AG20443 (cell line): ENCODE measurements around the gene HNF4A.

ENCODE experiments used
- DNase-seq: peaks from one replicate; pipeline ENCODE4 v3.0.0; 2012; ENCODE audit warnings: low spot score, mixed read lengths

Gene HNF4A

GRCh38 chr20:44406572-44407137 is 51.2 kb downstream of the HNF4A start:
- no peak for DNase-seq

GRCh38 chr20:44407402-44408184 is 52.1 kb downstream of the HNF4A start:
- peak; percentile 59 for DNase-seq

- peak; percentile 77 for DNase-seq
Observed at GRCh38 chr20:44409132-44409600, 53.7 kb downstream of the HNF4A start.

DNA sequence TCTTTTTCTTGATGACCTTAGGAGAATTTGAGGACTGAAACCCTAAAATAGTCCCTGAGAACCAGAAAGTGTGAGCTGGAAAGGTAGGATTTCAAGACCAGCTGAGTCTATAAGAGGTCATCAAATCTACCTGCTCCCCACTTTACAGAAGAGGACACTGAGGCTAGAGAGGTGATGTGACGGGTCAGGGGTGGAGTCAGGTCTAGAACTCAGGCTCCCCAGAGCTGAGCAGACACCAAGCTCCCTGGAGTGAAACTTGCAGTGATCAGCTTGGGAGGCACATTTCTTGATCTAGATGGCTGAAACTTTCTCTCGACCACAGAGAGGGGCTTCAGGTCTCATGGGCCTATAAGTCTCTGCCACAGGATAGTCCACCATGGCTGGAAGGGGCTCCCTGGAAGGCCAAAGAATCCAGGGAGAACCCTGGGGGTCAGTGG is 55.1 kb downstream of the HNF4A start:
- no peak for DNase-seq

DNA sequence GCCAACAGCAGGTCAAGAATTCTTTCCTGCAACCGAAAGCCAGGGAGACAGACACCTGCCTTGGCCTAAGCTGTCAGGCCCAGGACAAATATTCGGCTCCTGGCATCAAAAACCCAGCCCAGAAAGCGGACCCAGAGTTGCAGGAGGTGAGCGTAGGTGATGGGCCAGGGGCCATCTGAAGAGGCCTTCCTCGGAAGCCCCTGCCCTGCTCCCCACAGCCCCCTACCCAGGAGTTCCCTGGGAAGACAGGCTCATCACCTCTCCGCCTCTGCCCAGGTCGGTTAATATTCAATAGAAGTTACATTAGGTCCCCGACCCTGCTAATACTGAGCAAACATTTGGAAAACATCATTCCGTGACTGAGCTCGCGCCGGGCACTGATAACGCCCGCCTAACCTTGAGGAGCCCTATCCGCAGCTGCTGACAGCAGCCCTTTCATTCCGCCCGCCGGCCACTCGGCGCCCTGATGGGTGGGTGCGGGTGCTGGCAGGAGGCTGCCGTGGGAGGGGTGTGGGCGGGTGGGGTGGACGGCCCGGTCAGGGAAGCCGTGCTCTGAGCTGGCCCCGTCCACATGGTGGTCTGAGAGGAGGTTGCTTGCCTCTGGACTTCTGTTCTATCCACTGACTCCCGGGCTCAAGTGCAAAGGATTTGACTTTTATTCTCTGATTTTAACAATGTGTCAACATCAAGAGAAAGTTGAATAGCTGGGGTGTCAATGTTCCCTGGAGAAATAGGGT is 55.7 kb downstream of the HNF4A start:
- DNase-seq = no peak

- DNase-seq = no peak
Observed at GRCh38 chr20:44411757-44412401, 56.4 kb downstream of the HNF4A start.

DNA sequence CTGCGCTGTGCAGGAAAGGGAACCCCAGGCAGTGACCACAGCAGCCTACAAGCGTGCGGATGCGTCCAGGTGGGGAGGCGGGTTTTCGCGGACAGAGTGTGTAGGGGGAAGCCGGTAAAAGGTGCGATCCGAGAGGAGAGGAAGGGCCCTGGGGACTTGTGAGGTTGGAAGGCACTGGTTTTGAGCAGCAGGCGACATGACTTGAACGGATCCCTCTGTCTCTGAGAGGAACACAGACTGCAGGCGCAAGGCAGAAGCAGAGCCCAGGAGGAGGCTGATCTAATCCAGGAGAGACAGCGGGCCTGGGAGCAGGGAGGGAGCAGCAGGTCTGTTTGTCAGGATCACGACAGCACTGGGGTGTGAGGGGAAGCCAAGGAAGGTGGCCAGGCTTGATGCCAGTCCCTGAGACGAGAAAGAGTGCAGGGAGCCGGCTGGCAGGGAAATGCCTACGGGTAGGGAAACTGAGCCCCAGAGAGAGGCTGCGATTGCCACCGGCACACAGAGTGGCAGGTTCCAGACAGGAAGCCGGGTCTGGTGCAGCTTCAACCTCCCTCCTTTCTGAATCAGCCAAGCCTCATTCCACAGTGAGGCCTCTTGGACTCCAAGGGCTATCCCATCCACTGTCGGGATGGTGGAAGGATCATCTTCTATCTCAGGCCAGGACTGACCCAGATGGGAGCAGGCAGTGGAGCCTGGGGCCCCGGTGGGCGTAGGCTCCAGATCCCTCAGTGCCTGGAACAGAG is 57.1 kb downstream of the HNF4A start:
- DNase-seq = peak; percentile 37

DNA sequence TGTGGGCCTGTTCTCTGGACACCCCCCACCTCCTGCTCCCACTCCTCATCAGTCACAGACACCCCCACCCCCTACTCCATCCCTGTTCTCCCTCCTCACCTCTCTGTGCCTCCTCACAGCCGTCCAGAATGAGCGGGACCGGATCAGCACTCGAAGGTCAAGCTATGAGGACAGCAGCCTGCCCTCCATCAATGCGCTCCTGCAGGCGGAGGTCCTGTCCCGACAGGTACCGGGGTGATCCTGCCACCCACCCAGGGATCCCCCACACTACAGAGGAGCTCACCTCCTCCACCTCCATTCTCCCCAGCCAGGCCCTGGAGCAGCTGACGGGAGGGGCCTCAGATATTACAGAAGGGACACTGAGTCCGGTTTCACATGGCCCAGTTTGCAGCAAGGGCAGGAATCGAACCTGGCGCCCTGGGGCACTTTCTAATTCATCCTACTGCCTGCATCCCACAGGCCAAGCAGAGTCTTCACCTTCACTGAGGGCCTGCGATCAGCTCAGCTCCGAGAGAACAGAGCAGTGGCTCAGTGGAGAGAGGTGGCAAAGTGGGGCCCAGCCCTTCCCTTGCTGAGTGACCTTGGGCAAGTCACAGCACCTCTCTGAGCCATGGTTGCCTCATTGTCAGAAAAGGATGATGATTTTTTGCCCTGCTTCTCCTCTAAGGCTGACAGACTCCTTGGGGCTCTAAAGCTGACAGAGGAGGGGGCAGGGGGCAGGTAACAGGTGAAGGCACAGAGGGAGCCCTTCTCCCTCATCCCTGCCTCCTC is 58.3 kb downstream of the HNF4A start:
- no peak for DNase-seq

DNA sequence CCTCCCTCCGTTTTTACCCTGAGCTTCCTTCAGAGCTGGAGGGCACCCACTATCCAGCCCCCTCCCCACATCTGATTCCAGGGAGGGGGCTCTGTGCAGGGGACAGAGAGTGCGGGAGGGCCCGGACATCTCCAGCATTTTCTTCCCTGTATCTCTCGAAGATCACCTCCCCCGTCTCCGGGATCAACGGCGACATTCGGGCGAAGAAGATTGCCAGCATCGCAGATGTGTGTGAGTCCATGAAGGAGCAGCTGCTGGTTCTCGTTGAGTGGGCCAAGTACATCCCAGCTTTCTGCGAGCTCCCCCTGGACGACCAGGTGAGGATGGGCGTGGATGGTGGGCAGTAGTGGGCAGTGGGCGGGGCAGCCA is 58.8 kb downstream of the HNF4A start:
- DNase-seq = no peak

- no peak for DNase-seq
Observed at GRCh38 chr20:44414808-44415207, 59.3 kb downstream of the HNF4A start.

DNA sequence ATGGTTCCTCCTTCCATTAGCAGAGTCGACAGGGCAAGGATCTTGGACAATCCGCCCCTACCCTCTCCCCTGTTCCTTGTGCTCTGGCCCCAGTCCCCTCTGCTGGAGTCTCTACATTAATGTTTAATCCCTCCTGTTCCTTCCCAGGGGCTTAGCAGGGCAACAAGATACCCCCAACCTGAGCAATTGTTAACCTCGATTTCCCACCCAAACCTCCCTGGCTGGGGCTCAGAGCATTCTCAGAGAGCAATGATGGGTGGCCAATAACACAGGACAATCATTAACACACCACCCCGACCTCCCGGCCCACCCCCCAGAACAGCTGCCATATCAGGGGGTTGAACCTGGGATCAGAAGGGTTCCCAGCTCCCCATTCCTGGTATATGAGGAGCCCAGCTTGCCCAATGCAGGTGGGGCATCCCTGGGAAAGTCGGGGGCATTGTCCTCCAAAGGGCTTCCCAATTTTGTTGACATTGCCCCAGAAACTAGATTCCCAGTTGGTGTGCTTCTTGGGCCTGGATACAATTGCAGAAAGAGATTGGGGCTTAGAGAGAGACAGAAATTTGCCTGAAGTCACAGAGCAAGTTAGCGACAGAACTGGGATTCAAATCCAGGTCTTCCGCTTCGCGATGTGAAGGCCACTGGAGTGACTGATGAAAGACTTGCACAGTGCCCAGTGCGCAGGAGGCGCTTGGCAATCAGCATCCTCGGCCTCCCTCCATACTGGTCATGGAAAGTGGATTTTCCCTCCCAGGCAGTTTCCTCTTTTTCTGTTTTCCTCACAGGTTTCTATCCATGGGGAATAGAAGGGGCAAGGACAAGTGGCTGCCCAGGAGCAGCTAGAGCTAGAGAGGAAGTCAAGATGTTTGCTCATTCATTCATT is 60.6 kb downstream of the HNF4A start:
- no peak for DNase-seq

DNA sequence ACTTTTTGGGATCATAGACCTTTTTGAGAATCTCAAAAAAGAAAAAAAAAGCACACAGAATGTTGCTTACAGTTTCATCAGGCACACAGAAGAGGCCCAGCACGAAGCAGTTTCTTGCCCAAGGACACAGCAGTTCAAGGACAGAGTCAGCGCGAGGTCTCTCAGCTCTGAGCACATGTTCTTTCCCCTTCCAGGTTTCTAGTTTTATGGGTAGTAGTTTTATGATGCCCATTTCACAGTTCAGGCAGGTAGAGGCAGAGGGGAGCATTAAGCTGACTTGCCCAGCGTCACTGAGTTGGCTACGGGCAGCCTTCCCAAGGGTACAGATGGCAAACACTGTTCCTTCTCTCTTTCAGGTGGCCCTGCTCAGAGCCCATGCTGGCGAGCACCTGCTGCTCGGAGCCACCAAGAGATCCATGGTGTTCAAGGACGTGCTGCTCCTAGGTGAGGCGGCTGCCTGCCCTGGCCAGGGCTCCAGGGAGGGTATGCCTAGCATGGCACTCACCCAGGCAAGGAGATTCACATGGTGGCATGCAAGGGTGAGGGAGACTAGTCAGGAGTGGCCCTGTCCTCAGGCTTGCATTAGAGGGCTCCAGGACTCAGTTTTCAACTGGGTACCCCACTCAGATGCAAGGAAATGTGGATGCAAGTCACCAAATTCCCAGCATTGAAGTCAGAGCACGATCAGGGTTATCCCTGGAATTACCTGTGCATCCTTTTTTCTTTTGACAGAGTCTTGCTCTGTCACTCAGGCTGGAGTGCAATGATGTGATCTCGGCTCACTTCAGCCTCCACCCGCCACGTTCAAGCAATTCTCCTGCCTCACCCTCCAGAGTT is 62.8 kb downstream of the HNF4A start:
- DNase-seq = no peak

GRCh38 chr20:44419131-44419844 is 63.8 kb downstream of the HNF4A start:
- DNase-seq = no peak

GRCh38 chr20:44420497-44420896 is 65.0 kb downstream of the HNF4A start:
- DNase-seq = no peak

- DNase-seq = peak; percentile 49
Observed at GRCh38 chr20:44422083-44422482, 66.6 kb downstream of the HNF4A start.

DNA sequence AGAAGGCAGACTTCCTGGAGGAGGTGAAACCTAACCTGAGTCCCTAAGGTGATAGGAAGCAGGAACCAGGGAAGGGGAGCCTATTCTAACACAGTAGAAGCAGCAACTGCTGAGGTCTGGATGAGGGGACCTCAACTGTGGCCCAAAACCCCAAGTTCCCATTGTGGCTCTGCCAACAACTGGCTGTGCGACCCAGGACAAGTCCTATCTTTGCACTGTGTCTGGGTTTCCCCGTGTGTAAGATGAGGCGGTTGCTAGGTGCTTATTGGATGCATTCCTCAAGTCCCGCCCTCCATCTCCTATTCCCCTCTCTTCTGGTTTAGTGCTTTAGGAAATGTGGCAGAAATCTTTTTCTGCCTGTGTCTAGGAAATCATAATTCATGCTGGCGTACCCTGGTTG is 68.0 kb downstream of the HNF4A start:
- no peak for DNase-seq

- no peak for DNase-seq
Observed at GRCh38 chr20:44424039-44424495, 68.6 kb downstream of the HNF4A start.

DNA sequence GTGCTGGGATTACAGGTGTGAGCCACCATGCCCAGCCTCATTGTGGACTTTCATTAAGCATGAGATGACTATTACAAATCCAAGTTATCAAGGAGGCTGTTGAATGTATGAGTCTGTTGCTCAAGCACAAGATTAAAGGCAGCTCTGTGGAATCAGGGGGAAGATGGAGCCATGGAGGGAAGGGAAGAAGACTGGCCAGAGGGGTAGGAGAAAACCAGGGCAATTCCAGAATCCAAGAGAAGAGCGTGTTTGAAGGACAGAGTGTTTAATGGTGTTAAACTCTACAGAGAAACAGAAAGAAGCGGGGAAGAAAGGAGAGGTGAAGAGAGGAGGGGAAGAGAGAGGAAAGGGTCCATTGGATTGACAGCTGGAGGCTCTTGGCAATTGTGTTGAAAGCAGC is 70.4 kb downstream of the HNF4A start:
- DNase-seq = no peak
